ENCODE results near the gene APEX1.

- no peak for TF ChIP-seq POLR2A (IDR thresholded peaks at IDR 0.05)
- TF ChIP-seq CTCF (IDR thresholded peaks at IDR 0.05), result no peak
Measured at GRCh38 chr14:20428802-20429201, 26.2 kb upstream of the APEX1 start.

Measured in prostate gland (tissue), 2 donors.